Gastrocnemius medialis (tissue), 4 donors: ENCODE data around the gene MRGPRX4.

Experiments
- CTCF ChIP-seq, 5 experiments: fragments of 450-650 bp in 3 of 5; fragments of 200-600 bp in 2 of 5; sonication (generic) in 2 of 5; IDR thresholded peaks in 4 of 5; conservative IDR thresholded peaks in 1 of 5; 1 replicate in 4 of 5; 2 replicates in 1 of 5; pipeline ENCODE4 v1.5.1; 2016 to 2019; ENCODE audit warnings: antibody characterized with exemption in 5 of 5, mild to moderate bottlenecking in 3 of 5, moderate library complexity in 3 of 5
- POLR2A ChIP-seq, 2 donors: fragments of 450-650 bp; IDR thresholded peaks; one replicate each; pipeline ENCODE4 v1.6.1; 2017; ENCODE audit warnings: antibody characterized with exemption in 2 of 2, mild to moderate bottlenecking in 2 of 2, moderate library complexity in 2 of 2

DNA sequence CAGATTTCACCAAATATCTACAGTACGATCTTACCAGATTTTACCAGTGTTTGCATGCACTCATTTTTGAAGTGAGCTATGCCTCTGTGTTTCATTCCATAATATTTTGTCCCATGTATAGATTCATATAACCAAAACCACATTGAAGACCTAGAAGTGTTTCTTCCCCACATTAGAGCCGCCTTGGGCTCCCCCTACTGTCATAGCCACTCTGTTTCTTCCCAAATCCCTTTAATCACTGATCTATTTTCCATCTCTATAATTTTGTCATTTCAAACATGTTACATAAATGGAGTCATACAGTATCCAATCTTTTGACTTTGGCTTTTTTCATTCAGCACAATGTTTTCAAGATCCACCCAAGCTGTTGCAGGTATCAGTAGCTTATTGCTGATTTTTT is 27.6 kb upstream of the MRGPRX4 start:
- TF ChIP-seq CTCF (IDR thresholded peaks at IDR 0.05 in 4 of 5, conservative IDR thresholded peaks at IDR 0.05 in 1 of 5) (no peak), POLR2A (IDR thresholded peaks at IDR 0.05) (no peak)
